GM12878 (cell line): ENCODE data around the gene FUNDC1. TPM values are rescaled to one million over a fixed set of nuclear protein-coding genes. Genes with fewer than 3 reads are reported as not detected.

Experiments
- ATAC-seq: fragments of 200-7000 bp; cut with Tn5 transposase; 3 replicates; pipeline ENCODE4 v1.9.1; 2020; ENCODE audit warnings: mild to moderate bottlenecking, moderate library complexity
- BruUV-seq: library from RNA; stranded (reverse); fragments of 400-500 nt; replicated peaks from 2 replicates; lab custom pipeline; 2021; lab: Mats Ljungman, UMichigan
- CTCF ChIA-PET: fragments of 300-600 bp; sonication (Branson Sonifier 250); formaldehyde crosslinking; extraction: SDS; loops from one replicate; lab custom pipeline; 2021; ENCODE audit warnings: inconsistent platforms; lab: Yijun Ruan, JAX
- POLR2A ChIA-PET: fragments of 350-600 bp; formaldehyde crosslinking; extraction: SDS; loops from one replicate; lab custom pipeline; 2021; ENCODE audit warnings: inconsistent platforms; lab: Charles Lee
- RAD21 ChIA-PET: fragments of 300-600 bp; sonication (Branson Sonifier 250); formaldehyde crosslinking; loops from one replicate; lab custom pipeline; 2023; ENCODE audit warnings: antibody characterized with exemption; ENCODE audit not compliant: unreplicated experiment; lab: Charles Lee
- SMC1A ChIA-PET: fragments of 300-600 bp; sonication (Branson Sonifier 250); formaldehyde crosslinking; loops from one replicate; lab custom pipeline; 2023; ENCODE audit not compliant: unreplicated experiment, uncharacterized antibody; lab: Charles Lee
- DNase-seq: peaks from one replicate; pipeline ENCODE4 v3.0.0-alpha.2; 2011; ENCODE audit warnings: low read depth, low spot score
- FAIRE-seq: peaks from 3 replicates; lab custom pipeline; 2011; peaks lifted over from hg19 to GRCh38; lab: Jason Lieb, UNC
- H2AFZ ChIP-seq: 2 replicates; pipeline ENCODE4 v1.6.0; 2011; ENCODE audit warnings: low read depth, low read length, control low read depth; ENCODE audit not compliant: control insufficient read depth
- H3K27ac ChIP-seq: 2 replicates; pipeline ENCODE4 v1.5.1; 2011; ENCODE audit warnings: control low read depth; ENCODE audit not compliant: control insufficient read depth, insufficient read depth
- H3K27me3 ChIP-seq, 2 experiments: replicated peaks in 1 of 2; 2 replicates each; pipeline versions ENCODE4 v1.6.0 to v1.6.1; 2011; ENCODE audit warnings: low read length in 1 of 2; ENCODE audit not compliant: control insufficient read depth in 2 of 2, insufficient read depth in 2 of 2
- H3K36me3 ChIP-seq, 2 experiments: 2 replicates each; pipeline ENCODE4 v1.5.1; 2011; ENCODE audit warnings: low read length in 1 of 2; ENCODE audit not compliant: control insufficient read depth in 2 of 2, insufficient read depth in 2 of 2
- H3K4me1 ChIP-seq: 2 replicates; pipeline ENCODE4 v1.6.1; 2011; ENCODE audit warnings: mild to moderate bottlenecking, low read length, moderate library complexity, mixed read lengths; ENCODE audit not compliant: control insufficient read depth, insufficient read depth
- H3K4me2 ChIP-seq: 2 replicates; pipeline ENCODE4 v1.6.0; 2011; ENCODE audit warnings: control low read depth; ENCODE audit not compliant: control insufficient read depth, insufficient read depth
- H3K4me3 ChIP-seq: fragments of 200-600 bp; sonication (generic); 2 replicates; pipeline ENCODE4 v1.5.1; 2016
- H3K79me2 ChIP-seq: 2 replicates; pipeline ENCODE4 v1.6.0; 2011; ENCODE audit warnings: low read length; ENCODE audit not compliant: control insufficient read depth, insufficient read depth
- H3K9ac ChIP-seq: 2 replicates; pipeline ENCODE4 v1.8.0; 2011; ENCODE audit warnings: low read length, control low read depth, mixed read lengths; ENCODE audit not compliant: control insufficient read depth, insufficient read depth
- H3K9me3 ChIP-seq: replicated peaks from 3 replicates; pipeline ENCODE4 v1.5.1; 2011; ENCODE audit warnings: mild to moderate bottlenecking, low read length; ENCODE audit not compliant: control insufficient read depth, insufficient read depth
- H4K20me1 ChIP-seq: 2 replicates; pipeline ENCODE4 v1.6.0; 2011; ENCODE audit not compliant: control insufficient read depth, insufficient read depth
- CTCF ChIP-seq, 3 experiments: IDR thresholded peaks in 2 of 3; conservative IDR thresholded peaks in 1 of 3; 2 replicates each; pipeline ENCODE4 v1.5.1; 2011; ENCODE audit warnings: low read depth in 3 of 3, low read length in 3 of 3, mild to moderate bottlenecking in 3 of 3, control low read depth in 2 of 3, moderate library complexity in 2 of 3, inconsistent platforms in 1 of 3, mixed read lengths in 1 of 3; ENCODE audit not compliant: control insufficient read depth in 2 of 3, insufficient read depth in 1 of 3; ENCODE audit errors: extremely low read depth in 1 of 3
- IRF4 ChIP-seq: IDR thresholded peaks from 2 replicates; pipeline ENCODE4 v1.6.1; 2011; ENCODE audit warnings: low read depth, low read length
- MYB ChIP-seq: fragments of 150-350 bp; IDR thresholded peaks from 2 replicates; pipeline ENCODE4 v1.6.1; 2014; ENCODE audit warnings: mild to moderate bottlenecking, low read depth, low read length, borderline replicate concordance
- WGBS: methylation state at CpG from one replicate; pipeline ENCODE4 v1.1.6; 2016; ENCODE audit warnings: low lambda C conversion rate; ENCODE audit not compliant: insufficient replicate concordance, insufficient coverage; ENCODE audit errors: missing lambda C conversion rate; 5-methylcytosine and 5-hydroxymethylcytosine counted together
- in situ Hi-C: fragments of 300-500 bp; cut with MboI; formaldehyde crosslinking; loops from 9 replicates; pipeline ENCODE4 v1.14.3; 2018; ENCODE audit warnings: mixed read lengths
- intact Hi-C: fragments of 100-400 bp; cut with micrococcal nuclease; formaldehyde crosslinking; loops from one replicate; pipeline ENCODE4 v1.14.2; 2022; ENCODE audit not compliant: unreplicated experiment
- polyA plus RNA-seq, 11 experiments: library from polyadenylated mRNA; depleted of rRNA in 4 of 11; unstranded in 6 of 11; stranded (reverse) in 5 of 11; fragments of >200 nt; fragmentation: Nextera tagmentation in 4 of 11; fragmentation: Illumina TruSeq in 1 of 11; extraction: Ambion mirVana in 4 of 11; extraction: Trizol in 1 of 11; gene quantifications; 1 replicate in 1 of 11; 2 replicates in 10 of 11; pipeline versions ENCODE4 v1.2.1 to v1.2.3, GENCODE V29; 2011 to 2016; ENCODE audit warnings: inconsistent platforms in 2 of 11, missing spikeins in 2 of 11, low read depth in 1 of 11
- total RNA-seq, 4 experiments: library from RNA; depleted of rRNA in 3 of 4; stranded (reverse); fragments of >200 nt in 3 of 4; fragmentation: Illumina TruSeq in 1 of 4; extraction: Trizol in 1 of 4; gene quantifications; 2 replicates each; pipeline versions ENCODE4 v1.2.1 to v1.2.3, GENCODE V29; 2013 to 2021

FUNDC1 gene
- total and polyA plus RNA-seq, 10 of the 15 experiments (the other 5 are each of a cell fraction or from before 2014, with no cell fraction given), result 10.0 to 25.1 (median 16.8) TPM

- TF ChIP-seq MYB (no peak), IRF4 (no peak), CTCF (IDR thresholded peaks at IDR 0.05 in 2 of 3, conservative IDR thresholded peaks at IDR 0.05 in 1 of 3; ENCODE audit: control insufficient read depth in 2 of 3, extremely low read depth in 1 of 3, insufficient read depth in 1 of 3, low read depth in 3 of 3, low read length in 3 of 3) (no peak)
These were observed 1.4 kb upstream of the FUNDC1 start (continued) for GRCh38 chrX:44544036-44544435.

- Histone ChIP-seq H3K9me3 (no peaks in the 10 kb centered on the region), H3K9ac (no peak overlapping the region), H4K20me1 (no peaks in the 10 kb centered on the region), H3K4me1 (no peaks in the 10 kb centered on the region), H3K36me3 (peaks cover 0 to 4% of the 10 kb centered on the region in 2 experiments; a peak in 1 of 4 replicates), H3K79me2 (no peaks in the 10 kb centered on the region; the same call in 1 of the 2 replicates), H3K4me3 (no peak overlapping the region), H3K4me2 (no peak overlapping the region), H3K27ac (no peak overlapping the region), H2AFZ (no peak overlapping the region), H3K27me3 (no peaks in the 10 kb centered on the region)
- in situ Hi-C loops, result no loop called here
- WGBS, result 74% methylated on average over 5 of the region's 6 CpGs
- FAIRE-seq, result no peak
- no TSS peak for BruUV-seq
- intact Hi-C loops, result no loop called here
- CTCF ChIA-PET, result no interaction called here
- no peak for TF ChIP-seq IRF4
- POLR2A ChIA-PET, result interaction anchor here (0.6 kb wide), 1 partner anchor 361 kb away, joined by 4 read pairs; no protein-coding TSS in a partner anchor
- no peak for DNase-seq
- RAD21 ChIA-PET, result no interaction called here
- SMC1A ChIA-PET, result no interaction called here
- no peak for ATAC-seq
These were observed 6.5 kb downstream of the FUNDC1 start for GRCh38 chrX:44536198-44536597.
